Panc1 (cell line): Measurements from ENCODE around the gene PARVG. TPM values are rescaled to one million over a fixed set of nuclear protein-coding genes. Genes with fewer than 3 reads are reported as not detected.

ENCODE experiments used
- ATAC-seq: fragments of 200-7000 bp; cut with Tn5 transposase; 2 replicates; pipeline ENCODE4 v1.9.1; 2020; ENCODE audit warnings: mild to moderate bottlenecking, moderate library complexity
- BruUV-seq: library from RNA; stranded (reverse); fragments of 400-500 nt; replicated peaks from 2 replicates; lab custom pipeline; 2021; lab: Mats Ljungman, UMichigan
- CTCF ChIA-PET: fragments of 300-600 bp; sonication (Branson Sonifier 250); formaldehyde crosslinking; loops from one replicate; lab custom pipeline; 2022; ENCODE audit warnings: antibody characterized with exemption; lab: Charles Lee
- POLR2A ChIA-PET: fragments of 300-600 bp; sonication (Branson Sonifier 250); formaldehyde crosslinking; loops from one replicate; lab custom pipeline; 2022; ENCODE audit warnings: antibody characterized with exemption; lab: Charles Lee
- DNase-seq: peaks from one replicate; pipeline ENCODE4 v3.0.0-alpha.2; 2010; ENCODE audit warnings: low read depth, low spot score
- H3K27ac ChIP-seq: 2 replicates; pipeline ENCODE4 v1.5.1; 2011; ENCODE audit warnings: mild to moderate bottlenecking, low read length, inconsistent platforms
- H3K27me3 ChIP-seq: fragments of 200-500 bp; sonication (Bioruptor generic); 2 replicates; pipeline ENCODE4 v1.6.0; 2014; ENCODE audit warnings: low read length, inconsistent platforms; ENCODE audit not compliant: control insufficient read depth, insufficient read depth
- H3K36me3 ChIP-seq: fragments of 200-500 bp; sonication (Bioruptor generic); 2 replicates; pipeline ENCODE4 v1.5.1; 2014; ENCODE audit warnings: inconsistent platforms, mild to moderate bottlenecking, low read length, moderate library complexity; ENCODE audit not compliant: control insufficient read depth, insufficient read depth
- H3K4me1 ChIP-seq: 2 replicates; pipeline ENCODE4 v1.5.1; 2011; ENCODE audit warnings: inconsistent platforms, mild to moderate bottlenecking, low read length, moderate library complexity; ENCODE audit not compliant: control insufficient read depth, insufficient read depth
- H3K4me3 ChIP-seq, 2 experiments: 2 replicates each; pipeline ENCODE4 v1.5.1; 2011 to 2012; ENCODE audit warnings: low read depth in 2 of 2, low read length in 2 of 2, mild to moderate bottlenecking in 2 of 2, inconsistent platforms in 1 of 2, moderate library complexity in 1 of 2
- H3K9me3 ChIP-seq: fragments of 200-500 bp; sonication (Bioruptor generic); 2 replicates; pipeline ENCODE4 v1.5.1; 2014; ENCODE audit warnings: low read depth, mild to moderate bottlenecking, inconsistent platforms, low read length, moderate library complexity; ENCODE audit not compliant: control insufficient read depth, insufficient read depth
- POLR2AphosphoS5 ChIP-seq: IDR thresholded peaks from 2 replicates; pipeline ENCODE4 v1.6.1; 2012; ENCODE audit warnings: mild to moderate bottlenecking, low read depth, low read length, moderate library complexity
- SIN3A ChIP-seq: IDR thresholded peaks from 2 replicates; pipeline ENCODE4 v1.6.1; 2012; ENCODE audit warnings: low read depth, mild to moderate bottlenecking, low read length, moderate library complexity, borderline replicate concordance; ENCODE audit not compliant: insufficient read depth
- TCF7L2 ChIP-seq: IDR thresholded peaks from 2 replicates; pipeline ENCODE4 v1.6.1; 2011; ENCODE audit warnings: mild to moderate bottlenecking, low read depth, low read length, inconsistent platforms
- in situ Hi-C: cut with HindIII; loops from 2 replicates; pipeline ENCODE4 v1.10.0; 2016; ENCODE audit warnings: low sequenced_read_pairs, low pct_unique_long_range_greater_than_20kb
- intact Hi-C: fragments of 100-400 bp; cut with micrococcal nuclease; formaldehyde crosslinking; loops from one replicate; pipeline ENCODE4 v1.10.0; 2022; ENCODE audit not compliant: unreplicated experiment
- total RNA-seq: library from RNA; stranded (reverse); gene quantifications from one replicate; pipeline ENCODE4 v1.2.1, GENCODE V29; 2021; ENCODE audit not compliant: unreplicated experiment
- TF ChIP-seq, protein P1 (sequence below), 2 experiments: IDR thresholded peaks; 2 replicates each; pipeline ENCODE4 v1.6.1; 2011 to 2012; ENCODE audit warnings: low read depth in 2 of 2, control low read depth in 1 of 2, low read length in 1 of 2, mild to moderate bottlenecking in 1 of 2, moderate library complexity in 1 of 2; ENCODE audit not compliant: insufficient read depth in 1 of 2
- TF ChIP-seq, protein P2 (sequence below): fragments of 450-650 bp; IDR thresholded peaks from 2 replicates; pipeline ENCODE4 v1.5.1; 2017; ENCODE audit warnings: mild to moderate bottlenecking

The PARVG gene
- total RNA-seq, 1 experiment from 2014 or later: 0.21 TPM

DNA sequence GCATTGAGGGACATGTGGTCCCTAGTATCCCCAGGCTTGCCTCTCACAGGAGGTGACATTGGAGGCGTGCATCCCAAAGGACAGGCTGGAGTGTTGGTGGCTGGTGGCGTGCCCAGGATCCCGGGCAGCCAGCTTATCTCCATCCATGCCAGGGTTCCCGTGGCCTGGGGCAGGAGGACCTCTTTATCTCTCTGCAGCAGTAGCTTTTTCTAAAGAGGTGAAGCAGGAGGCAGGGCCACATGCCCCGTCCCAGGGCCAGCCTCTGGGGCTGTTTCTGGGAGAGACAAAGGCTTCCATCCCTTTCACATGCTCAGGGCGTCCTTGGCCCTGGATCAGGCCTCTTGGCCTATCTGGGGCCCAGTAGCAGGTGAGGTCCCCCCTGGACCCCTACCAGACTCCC, 19.7 kb downstream of the PARVG start:
- POLR2A ChIA-PET: no interaction called here
- in situ Hi-C loops: no loop called here
- H3K27me3 ChIP-seq: no peaks in the 10 kb centered on the region
- no peaks in the 10 kb centered on the region for H3K36me3 ChIP-seq
- H3K27ac ChIP-seq: no peak overlapping the region
- no peaks in the 10 kb centered on the region for H3K4me1 ChIP-seq
- no peak for DNase-seq
- no peak for TF ChIP-seq POLR2AphosphoS5
- TF ChIP-seq, protein P1, sequence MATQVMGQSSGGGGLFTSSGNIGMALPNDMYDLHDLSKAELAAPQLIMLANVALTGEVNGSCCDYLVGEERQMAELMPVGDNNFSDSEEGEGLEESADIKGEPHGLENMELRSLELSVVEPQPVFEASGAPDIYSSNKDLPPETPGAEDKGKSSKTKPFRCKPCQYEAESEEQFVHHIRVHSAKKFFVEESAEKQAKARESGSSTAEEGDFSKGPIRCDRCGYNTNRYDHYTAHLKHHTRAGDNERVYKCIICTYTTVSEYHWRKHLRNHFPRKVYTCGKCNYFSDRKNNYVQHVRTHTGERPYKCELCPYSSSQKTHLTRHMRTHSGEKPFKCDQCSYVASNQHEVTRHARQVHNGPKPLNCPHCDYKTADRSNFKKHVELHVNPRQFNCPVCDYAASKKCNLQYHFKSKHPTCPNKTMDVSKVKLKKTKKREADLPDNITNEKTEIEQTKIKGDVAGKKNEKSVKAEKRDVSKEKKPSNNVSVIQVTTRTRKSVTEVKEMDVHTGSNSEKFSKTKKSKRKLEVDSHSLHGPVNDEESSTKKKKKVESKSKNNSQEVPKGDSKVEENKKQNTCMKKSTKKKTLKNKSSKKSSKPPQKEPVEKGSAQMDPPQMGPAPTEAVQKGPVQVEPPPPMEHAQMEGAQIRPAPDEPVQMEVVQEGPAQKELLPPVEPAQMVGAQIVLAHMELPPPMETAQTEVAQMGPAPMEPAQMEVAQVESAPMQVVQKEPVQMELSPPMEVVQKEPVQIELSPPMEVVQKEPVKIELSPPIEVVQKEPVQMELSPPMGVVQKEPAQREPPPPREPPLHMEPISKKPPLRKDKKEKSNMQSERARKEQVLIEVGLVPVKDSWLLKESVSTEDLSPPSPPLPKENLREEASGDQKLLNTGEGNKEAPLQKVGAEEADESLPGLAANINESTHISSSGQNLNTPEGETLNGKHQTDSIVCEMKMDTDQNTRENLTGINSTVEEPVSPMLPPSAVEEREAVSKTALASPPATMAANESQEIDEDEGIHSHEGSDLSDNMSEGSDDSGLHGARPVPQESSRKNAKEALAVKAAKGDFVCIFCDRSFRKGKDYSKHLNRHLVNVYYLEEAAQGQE (IDR thresholded peaks at IDR 0.05; ENCODE audit: insufficient read depth in 1 of 2, low read depth in 2 of 2, low read length in 1 of 2): no peak
- TF ChIP-seq, protein P2, sequence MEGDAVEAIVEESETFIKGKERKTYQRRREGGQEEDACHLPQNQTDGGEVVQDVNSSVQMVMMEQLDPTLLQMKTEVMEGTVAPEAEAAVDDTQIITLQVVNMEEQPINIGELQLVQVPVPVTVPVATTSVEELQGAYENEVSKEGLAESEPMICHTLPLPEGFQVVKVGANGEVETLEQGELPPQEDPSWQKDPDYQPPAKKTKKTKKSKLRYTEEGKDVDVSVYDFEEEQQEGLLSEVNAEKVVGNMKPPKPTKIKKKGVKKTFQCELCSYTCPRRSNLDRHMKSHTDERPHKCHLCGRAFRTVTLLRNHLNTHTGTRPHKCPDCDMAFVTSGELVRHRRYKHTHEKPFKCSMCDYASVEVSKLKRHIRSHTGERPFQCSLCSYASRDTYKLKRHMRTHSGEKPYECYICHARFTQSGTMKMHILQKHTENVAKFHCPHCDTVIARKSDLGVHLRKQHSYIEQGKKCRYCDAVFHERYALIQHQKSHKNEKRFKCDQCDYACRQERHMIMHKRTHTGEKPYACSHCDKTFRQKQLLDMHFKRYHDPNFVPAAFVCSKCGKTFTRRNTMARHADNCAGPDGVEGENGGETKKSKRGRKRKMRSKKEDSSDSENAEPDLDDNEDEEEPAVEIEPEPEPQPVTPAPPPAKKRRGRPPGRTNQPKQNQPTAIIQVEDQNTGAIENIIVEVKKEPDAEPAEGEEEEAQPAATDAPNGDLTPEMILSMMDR: no peak
- no peak for TF ChIP-seq TCF7L2
- TF ChIP-seq SIN3A: no peak
- ATAC-seq: no peak
- intact Hi-C loops: no loop called here
- H3K9me3 ChIP-seq: no peaks in the 10 kb centered on the region
- no peak overlapping the region for H3K4me3 ChIP-seq
- no TSS peak for BruUV-seq
- CTCF ChIA-PET: no interaction called here

- no TSS peak for BruUV-seq
- no peak overlapping the region for H3K27ac ChIP-seq
- DNase-seq (no peak), ATAC-seq (no peak)
- H3K27me3 ChIP-seq: no peaks in the 10 kb centered on the region
- no peak overlapping the region for H3K4me3 ChIP-seq
- CTCF ChIA-PET: no interaction called here
- no peaks in the 10 kb centered on the region for H3K9me3 ChIP-seq
- TF ChIP-seq TCF7L2 (no peak), SIN3A (no peak), POLR2AphosphoS5 (no peak)
- TF ChIP-seq, protein P1 (IDR thresholded peaks at IDR 0.05; ENCODE audit: insufficient read depth in 1 of 2, low read depth in 2 of 2, low read length in 1 of 2): no peak
- TF ChIP-seq, protein P2: no peak
- H3K36me3 ChIP-seq: no peaks in the 10 kb centered on the region
- intact Hi-C loops (no loop called here), in situ Hi-C loops (no loop called here)
- H3K4me1 ChIP-seq: no peaks in the 10 kb centered on the region
- POLR2A ChIA-PET: no interaction called here
Observed at GRCh38 chr22:44200855-44201550, 20.3 kb downstream of the PARVG start.
